ENCODE results near the gene AQP5. TPM values are rescaled to one million over a fixed set of nuclear protein-coding genes. Genes with fewer than 3 reads are reported as not detected.

AQP5 gene
- polyA plus RNA-seq, 4 donors, result 0.12 TPM; not detected in 2

GRCh38 chr12:49951411-49952240 is 10.0 kb upstream of the AQP5 start:
- H3K4me3 ChIP-seq (ENCODE audit: low read depth in 1 of 3, low read length in 3 of 3), result no peak overlapping the region
- no peaks in the 10 kb centered on the region for H3K36me3 ChIP-seq (ENCODE audit: control insufficient read depth in 3 of 3, insufficient read depth in 2 of 3, low read depth in 1 of 3, low read length in 3 of 3)
- no peaks in the 10 kb centered on the region for H3K9me3 ChIP-seq (ENCODE audit: control insufficient read depth in 2 of 2, insufficient read depth in 1 of 2, low read depth in 1 of 2, low read length in 1 of 2)
- WGBS, 3 donors, result 76 to 83% (median 81%) methylated on average over 14 of the region's 14 CpGs
- H3K27ac ChIP-seq (ENCODE audit: low read depth in 1 of 3, low read length in 2 of 3), result no peak overlapping the region
- FAIRE-seq (no peak), DNase-seq (no peak)
- H3K27me3 ChIP-seq (ENCODE audit: control insufficient read depth in 3 of 3, insufficient read depth in 3 of 3, low read length in 3 of 3), result peaks cover 0 to 35% (median 20%) of the 10 kb centered on the region in 3 donors
- no peaks in the 10 kb centered on the region for H3K4me1 ChIP-seq (ENCODE audit: control insufficient read depth in 3 of 3, insufficient read depth in 2 of 3, low read depth in 1 of 3, low read length in 2 of 3)

GRCh38 chr12:49952391-49953055 is 9.1 kb upstream of the AQP5 start:
- Histone ChIP-seq H3K27ac (ENCODE audit: low read depth in 1 of 3, low read length in 2 of 3) (no peak overlapping the region), H3K4me3 (ENCODE audit: low read depth in 1 of 3, low read length in 3 of 3) (no peak overlapping the region), H3K4me1 (ENCODE audit: control insufficient read depth in 3 of 3, insufficient read depth in 2 of 3, low read depth in 1 of 3, low read length in 2 of 3) (no peaks in the 10 kb centered on the region), H3K36me3 (ENCODE audit: control insufficient read depth in 3 of 3, insufficient read depth in 2 of 3, low read depth in 1 of 3, low read length in 3 of 3) (no peaks in the 10 kb centered on the region), H3K9me3 (ENCODE audit: control insufficient read depth in 2 of 2, insufficient read depth in 1 of 2, low read depth in 1 of 2, low read length in 1 of 2) (no peaks in the 10 kb centered on the region), H3K27me3 (ENCODE audit: control insufficient read depth in 3 of 3, insufficient read depth in 3 of 3, low read length in 3 of 3) (peaks cover 0 to 44% (median 24%) of the 10 kb centered on the region in 3 donors)
- FAIRE-seq (no peak), DNase-seq (no peak)
- 5 to 61% (median 14%) methylated on average over 1 of the region's 1 CpG for WGBS, 3 donors

GRCh38 chr12:49953151-49953550 is 8.5 kb upstream of the AQP5 start:
- FAIRE-seq (no peak), DNase-seq (no peak)
- H3K27ac ChIP-seq (ENCODE audit: low read depth in 1 of 3, low read length in 2 of 3), result no peak overlapping the region
- H3K4me1 ChIP-seq (ENCODE audit: control insufficient read depth in 3 of 3, insufficient read depth in 2 of 3, low read depth in 1 of 3, low read length in 2 of 3), result no peaks in the 10 kb centered on the region
- peaks cover 0 to 50% (median 24%) of the 10 kb centered on the region in 3 donors for H3K27me3 ChIP-seq (ENCODE audit: control insufficient read depth in 3 of 3, insufficient read depth in 3 of 3, low read length in 3 of 3)
- H3K36me3 ChIP-seq (ENCODE audit: control insufficient read depth in 3 of 3, insufficient read depth in 2 of 3, low read depth in 1 of 3, low read length in 3 of 3), result no peaks in the 10 kb centered on the region
- H3K9me3 ChIP-seq (ENCODE audit: control insufficient read depth in 2 of 2, insufficient read depth in 1 of 2, low read depth in 1 of 2, low read length in 1 of 2), result no peaks in the 10 kb centered on the region
- 67 to 84% (median 75%) methylated on average over 4 of the region's 4 CpGs for WGBS, 3 donors
- H3K4me3 ChIP-seq (ENCODE audit: low read depth in 1 of 3, low read length in 3 of 3), result no peak overlapping the region

GRCh38 chr12:49953961-49954846 is 7.5 kb upstream of the AQP5 start:
- no peak overlapping the region for H3K27ac ChIP-seq (ENCODE audit: low read depth in 1 of 3, low read length in 2 of 3)
- no peaks in the 10 kb centered on the region for H3K4me1 ChIP-seq (ENCODE audit: control insufficient read depth in 3 of 3, insufficient read depth in 2 of 3, low read depth in 1 of 3, low read length in 2 of 3)
- DNase-seq (no peak), FAIRE-seq (no peak)
- no peak overlapping the region for H3K4me3 ChIP-seq (ENCODE audit: low read depth in 1 of 3, low read length in 3 of 3)
- H3K36me3 ChIP-seq (ENCODE audit: control insufficient read depth in 3 of 3, insufficient read depth in 2 of 3, low read depth in 1 of 3, low read length in 3 of 3), result no peaks in the 10 kb centered on the region
- no peaks in the 10 kb centered on the region for H3K9me3 ChIP-seq (ENCODE audit: control insufficient read depth in 2 of 2, insufficient read depth in 1 of 2, low read depth in 1 of 2, low read length in 1 of 2)
- peaks cover 0 to 61% (median 28%) of the 10 kb centered on the region in 3 donors for H3K27me3 ChIP-seq (ENCODE audit: control insufficient read depth in 3 of 3, insufficient read depth in 3 of 3, low read length in 3 of 3)
- WGBS, 3 donors, result 72 to 78% (median 76%) methylated on average over 18 to 21 of the region's 21 CpGs

GRCh38 chr12:49954863-49955830 is 6.5 kb upstream of the AQP5 start:
- peaks cover 0 to 70% (median 35%) of the 10 kb centered on the region in 3 donors for H3K27me3 ChIP-seq (ENCODE audit: control insufficient read depth in 3 of 3, insufficient read depth in 3 of 3, low read length in 3 of 3)
- no peaks in the 10 kb centered on the region for H3K36me3 ChIP-seq (ENCODE audit: control insufficient read depth in 3 of 3, insufficient read depth in 2 of 3, low read depth in 1 of 3, low read length in 3 of 3)
- WGBS, 3 donors, result 35 to 55% (median 51%) methylated on average over 49 to 53 of the region's 53 CpGs
- peaks cover 0 to 2% (median 0%) of the 10 kb centered on the region in 3 donors for H3K4me1 ChIP-seq (ENCODE audit: control insufficient read depth in 3 of 3, insufficient read depth in 2 of 3, low read depth in 1 of 3, low read length in 2 of 3)
- DNase-seq (no peak), FAIRE-seq (no peak)
- H3K4me3 ChIP-seq (ENCODE audit: low read depth in 1 of 3, low read length in 3 of 3), result no peak overlapping the region
- no peak overlapping the region for H3K27ac ChIP-seq (ENCODE audit: low read depth in 1 of 3, low read length in 2 of 3)
- no peaks in the 10 kb centered on the region for H3K9me3 ChIP-seq (ENCODE audit: control insufficient read depth in 2 of 2, insufficient read depth in 1 of 2, low read depth in 1 of 2, low read length in 1 of 2)

DNA sequence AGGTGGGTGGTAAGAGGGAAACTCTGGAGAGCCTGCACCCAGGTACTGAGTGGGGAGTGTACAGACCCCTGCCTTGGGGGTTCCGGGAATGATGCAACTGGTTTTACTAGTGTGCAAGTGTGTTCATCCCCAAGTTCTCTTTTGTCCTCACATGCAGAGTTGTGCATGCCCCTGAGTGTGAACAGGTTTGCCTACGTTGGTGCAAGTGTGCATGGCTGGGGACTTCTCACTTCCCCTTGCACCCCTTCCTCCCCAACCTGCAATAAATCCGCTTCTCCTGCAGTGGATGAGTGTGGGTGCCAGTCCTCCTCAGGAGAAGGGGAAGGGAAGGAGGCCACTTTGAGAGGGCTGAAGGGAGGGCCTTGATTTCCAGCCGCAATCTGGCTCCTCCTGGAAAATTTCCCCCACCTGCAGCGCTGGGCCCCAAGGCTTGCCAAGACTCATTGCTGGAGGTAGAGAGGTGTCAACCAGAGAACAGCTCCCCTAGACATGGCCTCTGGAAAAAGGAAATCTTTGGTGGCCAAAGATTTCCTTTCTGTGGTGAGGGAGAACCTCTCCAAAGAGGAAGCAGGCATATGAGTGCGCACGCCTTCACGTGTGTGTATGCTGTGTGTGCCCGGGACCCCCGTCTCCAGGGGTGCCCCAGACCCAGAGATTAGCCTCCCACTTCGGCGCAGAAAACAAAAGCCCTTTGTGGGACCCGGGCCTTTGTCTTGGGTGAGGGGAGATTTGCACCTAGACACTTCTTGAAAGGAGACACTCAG is 5.6 kb upstream of the AQP5 start:
- peaks cover 0 to 79% (median 44%) of the 10 kb centered on the region in 3 donors for H3K27me3 ChIP-seq (ENCODE audit: control insufficient read depth in 3 of 3, insufficient read depth in 3 of 3, low read length in 3 of 3)
- H3K9me3 ChIP-seq (ENCODE audit: control insufficient read depth in 2 of 2, insufficient read depth in 1 of 2, low read depth in 1 of 2, low read length in 1 of 2), result no peaks in the 10 kb centered on the region
- peaks cover 0 to 2% (median 0%) of the 10 kb centered on the region in 3 donors for H3K4me1 ChIP-seq (ENCODE audit: control insufficient read depth in 3 of 3, insufficient read depth in 2 of 3, low read depth in 1 of 3, low read length in 2 of 3)
- DNase-seq (no peak), FAIRE-seq (no peak)
- H3K27ac ChIP-seq (ENCODE audit: low read depth in 1 of 3, low read length in 2 of 3), result no peak overlapping the region
- WGBS, 3 donors, result 54 to 61% (median 56%) methylated on average over 13 of the region's 13 CpGs
- H3K36me3 ChIP-seq (ENCODE audit: control insufficient read depth in 3 of 3, insufficient read depth in 2 of 3, low read depth in 1 of 3, low read length in 3 of 3), result no peaks in the 10 kb centered on the region
- H3K4me3 ChIP-seq (ENCODE audit: low read depth in 1 of 3, low read length in 3 of 3), result no peak overlapping the region
